Measurements from ENCODE around the gene IFI27L2. TPM values are rescaled to one million over a fixed set of nuclear protein-coding genes. Genes with fewer than 3 reads are reported as not detected.
A peak's percentile ranks its signal among the peaks of the same experiment; 100 is the strongest.

Gene IFI27L2
- total and polyA plus RNA-seq, 4 donors = 1.7 to 7.2 (median 6.1) TPM

DNA sequence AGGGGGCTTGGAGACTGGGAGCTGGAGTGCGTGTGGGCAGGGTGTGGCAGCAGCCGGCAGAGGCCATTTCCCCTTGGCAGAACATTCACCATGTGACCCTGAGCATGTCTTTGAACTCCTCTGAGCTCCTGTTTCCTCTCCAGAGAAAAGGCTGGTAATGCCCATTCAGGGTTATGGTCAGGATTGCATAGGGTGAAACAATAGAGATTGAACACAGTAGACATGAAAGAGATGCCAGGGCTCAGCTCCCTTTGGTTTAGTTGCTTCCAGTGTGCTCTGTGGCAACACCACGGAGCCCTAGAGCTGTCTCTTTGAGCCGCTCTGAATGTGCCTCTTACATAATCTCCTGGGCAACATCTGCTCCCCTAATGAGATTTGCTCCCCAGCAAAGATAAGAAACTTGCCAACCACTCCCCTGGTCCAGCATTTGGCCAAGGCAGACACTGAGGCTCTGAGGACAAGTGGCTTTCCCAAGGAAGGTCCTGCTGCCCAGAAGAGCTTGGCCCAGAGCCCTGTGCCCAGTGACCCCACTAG lies 14.3 kb downstream of the IFI27L2 start:
- Histone ChIP-seq H3K4me3 (ENCODE audit: low read depth in 1 of 3, low read length in 3 of 3) (no peak overlapping the region), H3K27me3 (ENCODE audit: control insufficient read depth in 4 of 4, insufficient read depth in 4 of 4, low read length in 3 of 4) (no peaks in the 10 kb centered on the region), H3K27ac (ENCODE audit: low read depth in 1 of 2, low read length in 2 of 2) (no peak overlapping the region), H3K9me3 (ENCODE audit: control insufficient read depth in 4 of 4, low read length in 3 of 4) (peaks cover 0 to 5% (median 0%) of the 10 kb centered on the region in 4 donors), H3K36me3 (ENCODE audit: control insufficient read depth in 4 of 4, insufficient read depth in 3 of 4, low read depth in 1 of 4, low read length in 3 of 4) (no peaks in the 10 kb centered on the region), H3K4me1 (ENCODE audit: control insufficient read depth in 4 of 4, insufficient read depth in 4 of 4, low read length in 3 of 4) (peaks cover 0 to 5% (median 2%) of the 10 kb centered on the region in 4 donors), H3K9ac (ENCODE audit: low read depth in 1 of 2, low read length in 2 of 2) (no peak overlapping the region)
- TF ChIP-seq TAF1 (conservative IDR thresholded peaks at IDR 0.05) = no peak
- TF ChIP-seq FOXA2 (IDR thresholded peaks at IDR 0.05) = no peak
- TF ChIP-seq JUND (IDR thresholded peaks at IDR 0.05) = no peak
- peak; percentile 28 for TF ChIP-seq SP1 (IDR thresholded peaks at IDR 0.05)
- no peak for TF ChIP-seq RAD21 (IDR thresholded peaks at IDR 0.05)
- TF ChIP-seq MAX (IDR thresholded peaks at IDR 0.05) = no peak
- TF ChIP-seq GABPA (IDR thresholded peaks at IDR 0.05 in 1 of 2, conservative IDR thresholded peaks at IDR 0.05 in 1 of 2) = no peak
- no peak for TF ChIP-seq HNF4A (conservative IDR thresholded peaks at IDR 0.05)
- TF ChIP-seq, protein P1, sequence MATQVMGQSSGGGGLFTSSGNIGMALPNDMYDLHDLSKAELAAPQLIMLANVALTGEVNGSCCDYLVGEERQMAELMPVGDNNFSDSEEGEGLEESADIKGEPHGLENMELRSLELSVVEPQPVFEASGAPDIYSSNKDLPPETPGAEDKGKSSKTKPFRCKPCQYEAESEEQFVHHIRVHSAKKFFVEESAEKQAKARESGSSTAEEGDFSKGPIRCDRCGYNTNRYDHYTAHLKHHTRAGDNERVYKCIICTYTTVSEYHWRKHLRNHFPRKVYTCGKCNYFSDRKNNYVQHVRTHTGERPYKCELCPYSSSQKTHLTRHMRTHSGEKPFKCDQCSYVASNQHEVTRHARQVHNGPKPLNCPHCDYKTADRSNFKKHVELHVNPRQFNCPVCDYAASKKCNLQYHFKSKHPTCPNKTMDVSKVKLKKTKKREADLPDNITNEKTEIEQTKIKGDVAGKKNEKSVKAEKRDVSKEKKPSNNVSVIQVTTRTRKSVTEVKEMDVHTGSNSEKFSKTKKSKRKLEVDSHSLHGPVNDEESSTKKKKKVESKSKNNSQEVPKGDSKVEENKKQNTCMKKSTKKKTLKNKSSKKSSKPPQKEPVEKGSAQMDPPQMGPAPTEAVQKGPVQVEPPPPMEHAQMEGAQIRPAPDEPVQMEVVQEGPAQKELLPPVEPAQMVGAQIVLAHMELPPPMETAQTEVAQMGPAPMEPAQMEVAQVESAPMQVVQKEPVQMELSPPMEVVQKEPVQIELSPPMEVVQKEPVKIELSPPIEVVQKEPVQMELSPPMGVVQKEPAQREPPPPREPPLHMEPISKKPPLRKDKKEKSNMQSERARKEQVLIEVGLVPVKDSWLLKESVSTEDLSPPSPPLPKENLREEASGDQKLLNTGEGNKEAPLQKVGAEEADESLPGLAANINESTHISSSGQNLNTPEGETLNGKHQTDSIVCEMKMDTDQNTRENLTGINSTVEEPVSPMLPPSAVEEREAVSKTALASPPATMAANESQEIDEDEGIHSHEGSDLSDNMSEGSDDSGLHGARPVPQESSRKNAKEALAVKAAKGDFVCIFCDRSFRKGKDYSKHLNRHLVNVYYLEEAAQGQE (IDR thresholded peaks at IDR 0.05) = no peak
- no peak for TF ChIP-seq YY1 (IDR thresholded peaks at IDR 0.05)
- TF ChIP-seq, protein P2, sequence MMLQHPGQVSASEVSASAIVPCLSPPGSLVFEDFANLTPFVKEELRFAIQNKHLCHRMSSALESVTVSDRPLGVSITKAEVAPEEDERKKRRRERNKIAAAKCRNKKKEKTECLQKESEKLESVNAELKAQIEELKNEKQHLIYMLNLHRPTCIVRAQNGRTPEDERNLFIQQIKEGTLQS (IDR thresholded peaks at IDR 0.05) = no peak
- TF ChIP-seq NR2F2 (IDR thresholded peaks at IDR 0.05) = peak; percentile 64
- TF ChIP-seq, protein P3, sequence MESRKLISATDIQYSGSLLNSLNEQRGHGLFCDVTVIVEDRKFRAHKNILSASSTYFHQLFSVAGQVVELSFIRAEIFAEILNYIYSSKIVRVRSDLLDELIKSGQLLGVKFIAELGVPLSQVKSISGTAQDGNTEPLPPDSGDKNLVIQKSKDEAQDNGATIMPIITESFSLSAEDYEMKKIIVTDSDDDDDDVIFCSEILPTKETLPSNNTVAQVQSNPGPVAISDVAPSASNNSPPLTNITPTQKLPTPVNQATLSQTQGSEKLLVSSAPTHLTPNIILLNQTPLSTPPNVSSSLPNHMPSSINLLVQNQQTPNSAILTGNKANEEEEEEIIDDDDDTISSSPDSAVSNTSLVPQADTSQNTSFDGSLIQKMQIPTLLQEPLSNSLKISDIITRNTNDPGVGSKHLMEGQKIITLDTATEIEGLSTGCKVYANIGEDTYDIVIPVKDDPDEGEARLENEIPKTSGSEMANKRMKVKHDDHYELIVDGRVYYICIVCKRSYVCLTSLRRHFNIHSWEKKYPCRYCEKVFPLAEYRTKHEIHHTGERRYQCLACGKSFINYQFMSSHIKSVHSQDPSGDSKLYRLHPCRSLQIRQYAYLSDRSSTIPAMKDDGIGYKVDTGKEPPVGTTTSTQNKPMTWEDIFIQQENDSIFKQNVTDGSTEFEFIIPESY (IDR thresholded peaks at IDR 0.05) = no peak
- TF ChIP-seq CTCF (IDR thresholded peaks at IDR 0.05; ENCODE audit: low read depth, low read length, missing input control) = no peak
- WGBS = 33% methylated on average over 4 of the region's 4 CpGs
- no peak for DNase-seq (ENCODE audit: low spot score)

- DNase-seq (ENCODE audit: low spot score) = no peak
- Histone ChIP-seq H3K36me3 (ENCODE audit: control insufficient read depth in 4 of 4, insufficient read depth in 3 of 4, low read depth in 1 of 4, low read length in 3 of 4) (no peaks in the 10 kb centered on the region), H3K9me3 (ENCODE audit: control insufficient read depth in 4 of 4, low read length in 3 of 4) (peaks cover 0 to 4% (median 0%) of the 10 kb centered on the region in 4 donors), H3K4me3 (ENCODE audit: low read depth in 1 of 3, low read length in 3 of 3) (no peak overlapping the region), H3K27me3 (ENCODE audit: control insufficient read depth in 4 of 4, insufficient read depth in 4 of 4, low read length in 3 of 4) (no peaks in the 10 kb centered on the region), H3K27ac (ENCODE audit: low read depth in 1 of 2, low read length in 2 of 2) (no peak overlapping the region), H3K9ac (ENCODE audit: low read depth in 1 of 2, low read length in 2 of 2) (no peak overlapping the region), H3K4me1 (ENCODE audit: control insufficient read depth in 4 of 4, insufficient read depth in 4 of 4, low read length in 3 of 4) (peaks cover 0 to 8% (median 2%) of the 10 kb centered on the region in 4 donors)
- 77% methylated on average over 5 of the region's 5 CpGs for WGBS
- TF ChIP-seq GABPA (IDR thresholded peaks at IDR 0.05 in 1 of 2, conservative IDR thresholded peaks at IDR 0.05 in 1 of 2) = no peak
- no peak for TF ChIP-seq NR2F2 (IDR thresholded peaks at IDR 0.05)
- TF ChIP-seq EGR1 (IDR thresholded peaks at IDR 0.05; ENCODE audit: low read depth in 2 of 2) = no peak
Observed at GRCh38 chr14:94114589-94115057, 14.8 kb downstream of the IFI27L2 start.
